LNCaP clone FGC (cell line): Measurements from ENCODE around the gene HMX1.

ENCODE experiments used
- DNase-seq: peaks from one replicate; pipeline ENCODE4 v3.0.0-alpha.2; 2011; ENCODE audit warnings: low read depth
- H3K4me3 ChIP-seq: 2 replicates; pipeline ENCODE4 v1.5.1; 2011; ENCODE audit warnings: mild to moderate bottlenecking, low read depth, low read length, control low read depth
- CTCF ChIP-seq: IDR thresholded peaks from 2 replicates; pipeline ENCODE4 v1.5.1; 2012; ENCODE audit warnings: mild to moderate bottlenecking; ENCODE audit not compliant: control insufficient read depth, insufficient read depth; ENCODE audit errors: extremely low read depth

HMX1 gene

GRCh38 chr4:8880851-8881250 lies 9.2 kb upstream of the HMX1 start:
- no peak overlapping the region for H3K4me3 ChIP-seq
- no peak for TF ChIP-seq CTCF
- no peak for DNase-seq

GRCh38 chr4:8879574-8879973 lies 7.9 kb upstream of the HMX1 start:
- H3K4me3 ChIP-seq = no peak overlapping the region
- no peak for TF ChIP-seq CTCF
- DNase-seq = no peak

DNA sequence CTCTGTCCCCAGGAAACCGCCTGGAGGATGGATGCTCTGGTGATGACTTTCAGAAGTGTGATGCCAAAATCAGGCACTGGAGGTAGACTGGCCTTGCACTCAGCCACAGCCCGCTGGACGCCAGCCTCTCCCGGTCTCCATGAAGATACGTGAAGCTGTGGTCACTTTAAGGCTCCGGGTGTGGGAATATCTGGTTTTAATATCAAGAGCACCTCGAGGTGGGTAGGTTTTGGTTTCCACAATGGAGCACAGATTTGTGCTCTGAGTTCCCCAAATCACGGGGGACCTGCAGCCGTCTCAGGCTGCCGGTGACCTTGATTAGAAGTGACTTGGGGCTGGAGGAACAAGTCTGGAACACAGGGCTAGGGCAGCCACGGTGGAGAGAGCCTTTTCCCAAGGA lies 6.8 kb upstream of the HMX1 start:
- no peak overlapping the region for H3K4me3 ChIP-seq
- no peak for DNase-seq
- no peak for TF ChIP-seq CTCF

DNA sequence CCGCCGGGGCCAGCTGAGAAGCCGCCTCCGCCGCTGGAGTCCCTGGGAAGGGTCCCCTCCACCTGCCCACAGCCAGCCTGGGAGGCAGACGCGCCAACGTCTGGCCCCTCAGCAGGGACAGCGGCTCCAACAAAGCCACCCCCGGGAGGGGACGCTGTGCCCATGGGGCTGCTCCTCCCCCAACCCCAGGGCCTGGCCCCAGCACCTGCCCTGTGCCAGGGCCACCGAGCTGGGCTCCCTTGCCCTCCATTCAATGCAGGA lies 6.1 kb upstream of the HMX1 start:
- TF ChIP-seq CTCF = no peak
- H3K4me3 ChIP-seq = no peak overlapping the region
- no peak for DNase-seq

GRCh38 chr4:8876982-8877779 lies 5.5 kb upstream of the HMX1 start:
- TF ChIP-seq CTCF = no peak
- no peak overlapping the region for H3K4me3 ChIP-seq
- DNase-seq = no peak

- no peak overlapping the region for H3K4me3 ChIP-seq
- no peak for TF ChIP-seq CTCF
- no peak for DNase-seq
Observed at GRCh38 chr4:8874896-8875680, 3.4 kb upstream of the HMX1 start.
